Measurements from ENCODE around the gene ENTHD1.

ENTHD1 gene

GRCh38 chr22:39732625-39733024, 160.9 kb downstream of the ENTHD1 start:
- Histone ChIP-seq H3K4me3 (replicated peaks; ENCODE audit: low read depth, low read length) (no peak overlapping the region), H3K27me3 (replicated peaks; ENCODE audit: control insufficient read depth, insufficient read depth, low read length) (peaks cover 2% of the 10 kb centered on the region; the same call in 1 of the 2 replicates), H3K36me3 (ENCODE audit: control insufficient read depth, insufficient read depth, low read length) (no peaks in the 10 kb centered on the region)
- DNase-seq (ENCODE audit: extremely low read depth, insufficient read length): no peak
- TF ChIP-seq, protein P1, sequence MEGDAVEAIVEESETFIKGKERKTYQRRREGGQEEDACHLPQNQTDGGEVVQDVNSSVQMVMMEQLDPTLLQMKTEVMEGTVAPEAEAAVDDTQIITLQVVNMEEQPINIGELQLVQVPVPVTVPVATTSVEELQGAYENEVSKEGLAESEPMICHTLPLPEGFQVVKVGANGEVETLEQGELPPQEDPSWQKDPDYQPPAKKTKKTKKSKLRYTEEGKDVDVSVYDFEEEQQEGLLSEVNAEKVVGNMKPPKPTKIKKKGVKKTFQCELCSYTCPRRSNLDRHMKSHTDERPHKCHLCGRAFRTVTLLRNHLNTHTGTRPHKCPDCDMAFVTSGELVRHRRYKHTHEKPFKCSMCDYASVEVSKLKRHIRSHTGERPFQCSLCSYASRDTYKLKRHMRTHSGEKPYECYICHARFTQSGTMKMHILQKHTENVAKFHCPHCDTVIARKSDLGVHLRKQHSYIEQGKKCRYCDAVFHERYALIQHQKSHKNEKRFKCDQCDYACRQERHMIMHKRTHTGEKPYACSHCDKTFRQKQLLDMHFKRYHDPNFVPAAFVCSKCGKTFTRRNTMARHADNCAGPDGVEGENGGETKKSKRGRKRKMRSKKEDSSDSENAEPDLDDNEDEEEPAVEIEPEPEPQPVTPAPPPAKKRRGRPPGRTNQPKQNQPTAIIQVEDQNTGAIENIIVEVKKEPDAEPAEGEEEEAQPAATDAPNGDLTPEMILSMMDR (IDR thresholded peaks at IDR 0.05; ENCODE audit: insufficient read depth, low read length, poor library complexity, severe bottlenecking): no peak

DNA sequence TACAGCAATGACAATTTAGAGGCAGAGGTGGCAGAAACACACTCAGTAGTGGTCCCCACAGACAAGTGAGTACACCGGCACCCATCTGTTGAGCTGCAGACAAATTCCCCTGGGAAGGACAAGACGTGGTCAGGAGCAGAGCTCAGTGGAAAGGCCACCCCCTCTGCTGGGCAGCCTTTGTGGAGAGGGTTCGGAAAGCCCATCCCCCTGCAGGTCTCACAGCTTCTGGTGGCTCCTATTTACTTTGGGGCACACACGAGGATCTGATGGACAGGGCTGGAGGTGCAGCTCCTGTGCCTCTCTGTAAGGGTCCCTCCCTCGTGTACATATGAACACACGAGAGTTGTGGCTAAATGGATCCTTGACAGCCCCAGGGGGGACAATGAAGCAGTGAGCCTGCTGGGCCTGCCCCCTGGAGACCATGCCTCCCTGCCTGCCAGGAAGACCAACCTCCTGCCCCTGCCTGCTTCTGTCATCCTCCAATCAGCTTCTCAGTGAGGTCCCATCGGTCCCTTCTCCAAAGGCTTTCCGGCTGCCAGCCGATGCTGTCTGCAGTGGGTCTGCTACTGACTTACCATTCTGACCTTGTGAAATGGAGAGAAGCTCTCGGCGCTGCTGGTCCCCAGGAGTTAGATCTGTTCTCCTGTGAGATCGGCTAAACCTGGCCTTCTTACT, 161.5 kb downstream of the ENTHD1 start:
- TF ChIP-seq, protein P1 (IDR thresholded peaks at IDR 0.05; ENCODE audit: insufficient read depth, low read length, poor library complexity, severe bottlenecking): no peak
- Histone ChIP-seq H3K36me3 (ENCODE audit: control insufficient read depth, insufficient read depth, low read length) (no peaks in the 10 kb centered on the region), H3K4me3 (replicated peaks; ENCODE audit: low read depth, low read length) (no peak overlapping the region), H3K27me3 (replicated peaks; ENCODE audit: control insufficient read depth, insufficient read depth, low read length) (peaks cover 2% of the 10 kb centered on the region; the same call in 1 of the 2 replicates)
- DNase-seq (ENCODE audit: extremely low read depth, insufficient read length): no peak

DNA sequence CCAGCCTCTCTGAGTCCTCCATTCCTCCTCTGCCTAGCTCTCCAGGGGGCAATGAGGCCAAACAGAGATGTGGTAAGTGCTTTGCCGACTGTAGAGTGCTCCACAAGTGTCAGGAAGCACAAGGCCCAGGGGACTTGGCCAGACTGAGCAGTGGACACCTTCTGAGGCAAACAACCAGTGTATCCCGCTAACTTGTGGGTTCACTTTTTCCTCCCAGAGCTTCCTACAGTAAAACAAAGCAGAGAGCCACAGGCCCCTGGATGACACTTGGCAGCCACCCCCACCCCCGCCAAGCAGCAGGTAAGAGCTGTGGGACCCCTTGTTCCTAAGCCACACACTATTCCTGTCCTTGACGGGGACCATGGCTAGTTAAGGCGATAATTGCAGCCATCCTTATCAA, 162.1 kb downstream of the ENTHD1 start:
- TF ChIP-seq, protein P1 (IDR thresholded peaks at IDR 0.05; ENCODE audit: insufficient read depth, low read length, poor library complexity, severe bottlenecking): no peak
- Histone ChIP-seq H3K27me3 (replicated peaks; ENCODE audit: control insufficient read depth, insufficient read depth, low read length) (peaks cover 2% of the 10 kb centered on the region; the same call in 1 of the 2 replicates), H3K4me3 (replicated peaks; ENCODE audit: low read depth, low read length) (no peak overlapping the region), H3K36me3 (ENCODE audit: control insufficient read depth, insufficient read depth, low read length) (no peaks in the 10 kb centered on the region)
- DNase-seq (ENCODE audit: extremely low read depth, insufficient read length): no peak

DNA sequence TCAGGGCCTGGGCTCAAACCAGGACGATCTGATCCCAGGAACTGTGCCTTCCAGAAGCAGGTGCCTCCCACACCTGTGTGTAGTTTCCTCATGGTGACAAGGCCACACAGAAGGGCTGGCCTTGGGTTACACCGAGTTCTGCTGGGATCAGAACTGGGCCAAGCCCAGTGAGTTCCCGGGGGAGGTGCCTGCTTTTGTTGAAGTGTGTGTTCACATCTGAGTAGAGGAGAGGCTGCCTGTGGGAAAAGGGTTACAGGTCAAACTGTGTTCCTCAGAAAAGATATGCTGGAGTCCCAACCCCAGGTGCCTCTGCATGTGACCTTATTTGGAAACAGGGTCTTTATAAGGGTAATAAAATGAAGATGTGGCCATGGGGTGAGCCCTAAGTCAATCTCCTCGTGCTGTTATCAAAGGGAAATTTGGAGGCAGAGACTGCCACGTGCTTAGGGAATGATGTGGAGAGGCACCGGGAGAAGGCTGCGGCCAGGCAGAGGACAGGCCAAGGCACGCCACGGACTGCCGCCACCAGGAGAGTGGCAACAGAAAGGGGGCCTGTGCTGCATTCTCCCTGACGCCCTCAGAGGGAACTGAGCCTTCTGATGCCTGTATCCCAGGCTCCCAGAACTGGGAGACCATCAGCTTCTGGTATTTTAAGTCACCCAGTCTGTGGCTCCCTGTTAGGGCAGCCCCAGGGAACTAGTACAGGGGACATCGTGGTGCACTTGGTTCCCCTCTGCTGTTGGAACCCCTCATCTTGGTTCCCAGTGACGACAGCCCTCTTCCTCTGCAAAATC, 164.2 kb downstream of the ENTHD1 start:
- H3K4me3 ChIP-seq (replicated peaks; ENCODE audit: low read depth, low read length): no peak overlapping the region
- TF ChIP-seq, protein P1 (IDR thresholded peaks at IDR 0.05; ENCODE audit: insufficient read depth, low read length, poor library complexity, severe bottlenecking): no peak

DNA sequence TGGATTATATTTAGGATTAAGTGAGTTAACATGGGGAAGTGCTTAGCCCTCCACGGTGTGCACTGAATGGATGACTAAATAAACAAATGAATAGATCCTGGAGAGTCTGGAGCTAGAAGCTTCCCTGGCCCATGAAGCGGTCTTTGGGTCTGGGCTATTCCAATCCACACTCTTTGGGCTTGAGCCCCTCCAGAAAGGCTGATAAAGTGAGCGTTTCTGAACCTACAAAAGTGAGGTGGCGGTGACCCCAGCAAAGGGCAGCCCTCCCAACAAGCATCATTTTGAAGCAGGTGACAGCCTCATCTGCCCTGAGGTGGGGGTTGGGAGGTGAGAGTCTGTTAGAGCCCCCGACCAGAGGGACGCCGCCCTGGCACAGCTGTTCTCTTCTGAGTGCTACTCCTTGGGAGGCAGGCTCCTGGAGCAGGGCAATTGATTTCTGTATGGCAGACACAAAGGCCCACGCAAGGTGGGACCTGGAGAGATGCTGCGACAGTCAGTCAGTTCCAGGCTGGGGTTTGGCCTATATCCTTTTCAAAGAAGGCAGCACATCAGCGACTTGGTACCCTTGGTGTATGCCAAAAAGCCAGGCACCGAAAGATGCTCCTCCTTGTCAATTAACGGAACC, 165.2 kb downstream of the ENTHD1 start:
- H3K36me3 ChIP-seq (ENCODE audit: control insufficient read depth, insufficient read depth, low read length): no peaks in the 10 kb centered on the region
- H3K4me3 ChIP-seq (replicated peaks; ENCODE audit: low read depth, low read length): no peak overlapping the region
- TF ChIP-seq, protein P1 (IDR thresholded peaks at IDR 0.05; ENCODE audit: insufficient read depth, low read length, poor library complexity, severe bottlenecking): no peak
- H3K27me3 ChIP-seq (replicated peaks; ENCODE audit: control insufficient read depth, insufficient read depth, low read length): peaks cover 3% of the 10 kb centered on the region
- no peak for DNase-seq (ENCODE audit: extremely low read depth, insufficient read length)

More for the DNA sequence above, 164.2 kb downstream of the ENTHD1 start:
- H3K36me3 ChIP-seq (ENCODE audit: control insufficient read depth, insufficient read depth, low read length): no peaks in the 10 kb centered on the region
- H3K27me3 ChIP-seq (replicated peaks; ENCODE audit: control insufficient read depth, insufficient read depth, low read length): peaks cover 3% of the 10 kb centered on the region
- DNase-seq (ENCODE audit: extremely low read depth, insufficient read length): no peak

All from GM06990 (cell line).